Peyer's patch (tissue), 4 donors: Measurements from ENCODE around the gene PARP15.

ENCODE experiments used
- POLR2A ChIP-seq, 2 donors: fragments of 450-650 bp; IDR thresholded peaks; one replicate each; pipeline ENCODE4 v1.5.1; 2017; ENCODE audit warnings: antibody characterized with exemption in 2 of 2, mild to moderate bottlenecking in 2 of 2, moderate library complexity in 2 of 2
- TF ChIP-seq, protein P1 (sequence below), 6 experiments: fragments of 450-650 bp in 4 of 6; fragments of 200-600 bp in 2 of 6; sonication (generic) in 1 of 6; IDR thresholded peaks; one replicate each; pipeline ENCODE4 v1.5.1; 2017 to 2019; ENCODE audit warnings: antibody characterized with exemption in 6 of 6, mild to moderate bottlenecking in 3 of 6, moderate library complexity in 1 of 6

GRCh38 chr3:122594025-122594424 is 16.6 kb downstream of the PARP15 start:
- TF ChIP-seq, protein P1, sequence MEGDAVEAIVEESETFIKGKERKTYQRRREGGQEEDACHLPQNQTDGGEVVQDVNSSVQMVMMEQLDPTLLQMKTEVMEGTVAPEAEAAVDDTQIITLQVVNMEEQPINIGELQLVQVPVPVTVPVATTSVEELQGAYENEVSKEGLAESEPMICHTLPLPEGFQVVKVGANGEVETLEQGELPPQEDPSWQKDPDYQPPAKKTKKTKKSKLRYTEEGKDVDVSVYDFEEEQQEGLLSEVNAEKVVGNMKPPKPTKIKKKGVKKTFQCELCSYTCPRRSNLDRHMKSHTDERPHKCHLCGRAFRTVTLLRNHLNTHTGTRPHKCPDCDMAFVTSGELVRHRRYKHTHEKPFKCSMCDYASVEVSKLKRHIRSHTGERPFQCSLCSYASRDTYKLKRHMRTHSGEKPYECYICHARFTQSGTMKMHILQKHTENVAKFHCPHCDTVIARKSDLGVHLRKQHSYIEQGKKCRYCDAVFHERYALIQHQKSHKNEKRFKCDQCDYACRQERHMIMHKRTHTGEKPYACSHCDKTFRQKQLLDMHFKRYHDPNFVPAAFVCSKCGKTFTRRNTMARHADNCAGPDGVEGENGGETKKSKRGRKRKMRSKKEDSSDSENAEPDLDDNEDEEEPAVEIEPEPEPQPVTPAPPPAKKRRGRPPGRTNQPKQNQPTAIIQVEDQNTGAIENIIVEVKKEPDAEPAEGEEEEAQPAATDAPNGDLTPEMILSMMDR (IDR thresholded peaks at IDR 0.05): no peak
- TF ChIP-seq POLR2A (IDR thresholded peaks at IDR 0.05): no peak
